TTC549 (cell line): Measurements from ENCODE around the gene S100A6.
"Not testable (repeated sequence)": the region's sequence is repeated elsewhere in the genome, so short reads cannot be mapped to it uniquely, and the experiment has no call there.

Source experiments
- FAIRE-seq: peaks from 2 replicates; lab custom pipeline; 2012; peaks lifted over from hg19 to GRCh38; lab: Jason Lieb, UNC

Gene S100A6

GRCh38 chr1:153527683-153528040 lies 8.1 kb downstream of the S100A6 start:
- FAIRE-seq, result no peak

GRCh38 chr1:153527023-153527682 lies 8.6 kb downstream of the S100A6 start:
- no peak for FAIRE-seq

GRCh38 chr1:153526132-153526543 lies 9.7 kb downstream of the S100A6 start:
- FAIRE-seq, result no peak

GRCh38 chr1:153525088-153525728 lies 10.6 kb downstream of the S100A6 start:
- FAIRE-seq, result no peak

DNA sequence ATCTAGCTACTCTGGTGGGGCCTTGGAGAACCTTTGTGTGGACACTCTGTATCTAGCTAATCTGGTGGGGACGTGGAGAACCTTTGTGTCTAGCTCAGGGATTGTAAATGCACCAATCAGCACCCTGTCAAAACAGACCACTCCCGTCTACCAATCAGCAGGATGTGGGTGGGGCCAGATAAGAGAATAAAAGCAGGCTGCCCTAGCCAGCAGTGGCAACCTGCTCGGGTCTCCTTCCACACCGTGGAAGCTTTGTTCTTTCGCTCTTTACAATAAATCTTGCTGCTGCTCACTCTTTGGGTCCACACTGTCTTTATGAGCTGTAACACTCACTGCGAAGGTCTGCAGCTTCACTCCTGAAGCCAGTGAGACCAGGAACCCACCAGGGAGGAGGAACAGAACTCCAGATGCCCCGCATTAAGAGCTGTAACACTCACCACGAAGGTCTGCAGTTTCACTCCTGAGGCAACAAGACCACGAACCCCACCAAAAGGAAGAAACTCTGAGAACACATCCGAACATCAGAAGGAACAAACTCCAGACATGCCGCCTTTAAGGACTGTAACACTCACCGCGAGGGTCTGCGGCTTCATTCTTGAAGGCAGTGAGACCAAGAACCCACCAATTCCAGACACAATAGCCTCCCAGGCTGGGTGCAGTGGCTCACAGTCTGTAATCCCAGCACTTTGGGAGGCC lies 13.3 kb downstream of the S100A6 start:
- FAIRE-seq, result not testable (repeated sequence)

GRCh38 chr1:153521808-153522207 lies 14.0 kb downstream of the S100A6 start:
- FAIRE-seq, result not testable (repeated sequence)

DNA sequence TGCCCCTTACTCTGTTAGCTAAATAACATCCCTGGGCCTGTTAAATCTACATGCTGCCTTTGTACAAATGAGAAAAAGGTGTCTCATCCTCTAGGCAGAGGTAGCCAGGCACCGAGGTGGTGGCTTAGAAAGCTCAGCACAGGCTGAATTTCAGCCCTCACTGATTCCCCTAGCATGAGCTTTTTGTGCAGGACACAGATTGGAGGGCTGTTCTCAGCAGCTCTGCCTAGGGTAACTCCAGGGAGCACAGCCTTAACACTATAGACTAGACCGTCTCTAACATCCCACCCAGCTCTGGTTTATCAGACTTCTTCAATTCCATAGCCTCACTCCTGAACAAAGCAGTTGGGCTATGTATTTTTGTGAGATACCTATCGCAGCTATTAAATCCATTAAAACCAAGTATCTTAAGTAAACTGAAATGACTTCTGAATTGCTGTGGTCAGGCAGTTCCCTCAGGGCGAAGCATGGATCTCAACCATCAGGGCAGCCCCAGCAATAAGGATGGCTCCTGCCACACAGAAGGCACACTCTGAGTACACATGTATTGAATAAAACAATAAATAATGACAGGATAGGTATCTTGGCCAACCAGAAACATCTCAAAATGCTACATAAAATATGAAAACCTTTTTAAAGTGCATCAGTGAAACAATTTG lies 14.8 kb downstream of the S100A6 start:
- FAIRE-seq, result no peak

- FAIRE-seq, result not testable (repeated sequence)
These were observed 15.6 kb downstream of the S100A6 start for GRCh38 chr1:153520137-153520691.

DNA sequence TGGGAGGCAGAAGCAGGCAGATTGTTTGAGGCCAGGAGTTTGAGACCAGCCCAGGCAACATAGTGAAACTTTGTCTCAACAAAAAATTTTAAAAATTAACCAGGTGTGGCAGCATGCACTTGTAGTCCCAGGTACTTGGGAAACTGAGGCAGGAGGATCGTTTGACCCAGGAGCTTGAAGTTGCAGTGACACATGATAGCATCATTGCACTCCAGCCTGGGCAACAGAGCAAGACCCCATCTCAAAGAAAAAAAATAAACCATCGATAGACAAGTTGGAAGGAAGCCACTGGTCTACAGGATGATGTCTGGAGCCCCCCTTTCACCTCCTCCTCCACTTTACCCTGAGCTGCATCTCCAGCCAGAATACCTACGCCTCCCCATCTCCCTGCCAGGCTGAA lies 16.5 kb downstream of the S100A6 start:
- no peak for FAIRE-seq

DNA sequence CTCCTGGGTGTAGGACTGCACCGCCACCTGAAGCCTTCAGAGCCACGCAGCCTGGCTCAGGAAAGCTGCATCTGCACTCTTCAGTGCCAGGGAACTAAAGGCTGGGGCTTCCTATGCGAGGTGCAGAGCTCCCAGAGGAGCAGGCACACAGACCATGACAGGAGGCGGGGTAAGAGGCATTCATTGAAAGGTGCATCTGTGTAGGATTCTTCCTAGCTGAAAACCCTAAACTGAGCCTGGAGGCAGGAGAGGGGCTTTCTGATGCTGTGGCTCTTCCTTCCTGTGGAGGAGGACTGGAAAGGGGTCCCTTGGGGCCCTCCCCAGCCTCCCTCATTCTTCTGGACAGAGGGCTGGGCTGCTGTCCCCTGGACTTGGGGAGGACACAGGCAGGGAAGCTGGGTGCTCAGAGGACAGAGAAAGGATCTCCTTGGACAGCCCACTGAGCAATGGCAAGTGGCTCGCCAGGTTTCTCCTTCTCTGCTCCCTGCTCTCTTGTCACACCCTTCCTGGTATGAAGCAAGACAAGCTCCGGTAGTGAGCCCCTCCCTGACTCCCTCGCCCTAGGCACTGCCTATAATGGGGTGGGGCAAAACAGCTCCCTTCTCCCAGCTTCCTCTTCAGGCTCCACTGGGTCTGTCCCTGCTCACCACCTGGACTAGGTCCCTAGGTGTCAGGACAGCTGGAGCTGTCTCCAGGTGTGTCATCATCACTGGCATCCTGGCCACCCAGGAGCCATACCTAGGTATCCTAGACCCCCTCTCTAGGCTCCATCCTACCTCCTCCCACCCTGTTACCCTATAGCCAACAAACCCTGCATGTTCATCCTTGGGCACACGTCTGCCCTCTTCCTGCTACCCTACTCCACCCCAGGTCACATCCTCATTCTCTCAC lies 20.0 kb downstream of the S100A6 start:
- FAIRE-seq, result no peak

DNA sequence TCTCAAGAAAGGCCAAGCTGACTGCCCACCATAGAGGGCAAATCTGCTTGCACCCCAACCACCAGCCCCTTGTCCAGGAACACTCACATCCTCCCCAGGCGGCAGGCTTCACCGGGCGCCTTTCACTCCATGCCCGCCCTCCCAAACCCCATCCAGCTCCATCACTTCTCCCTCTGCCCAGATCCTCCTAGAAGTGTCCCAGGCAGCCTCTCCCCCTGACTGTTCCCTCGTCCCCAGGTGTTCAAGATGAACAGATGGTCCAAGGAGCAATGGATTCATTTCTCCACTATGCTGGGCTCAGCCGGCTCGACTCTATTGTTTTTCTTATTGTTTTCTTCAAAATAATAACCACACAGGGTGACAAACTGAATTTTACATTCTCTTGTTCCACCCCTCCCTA lies 22.1 kb downstream of the S100A6 start:
- FAIRE-seq, result no peak

GRCh38 chr1:153513023-153513422 lies 22.8 kb downstream of the S100A6 start:
- FAIRE-seq, result no peak

GRCh38 chr1:153510984-153511410 lies 24.8 kb downstream of the S100A6 start:
- FAIRE-seq, result peak; percentile 83

DNA sequence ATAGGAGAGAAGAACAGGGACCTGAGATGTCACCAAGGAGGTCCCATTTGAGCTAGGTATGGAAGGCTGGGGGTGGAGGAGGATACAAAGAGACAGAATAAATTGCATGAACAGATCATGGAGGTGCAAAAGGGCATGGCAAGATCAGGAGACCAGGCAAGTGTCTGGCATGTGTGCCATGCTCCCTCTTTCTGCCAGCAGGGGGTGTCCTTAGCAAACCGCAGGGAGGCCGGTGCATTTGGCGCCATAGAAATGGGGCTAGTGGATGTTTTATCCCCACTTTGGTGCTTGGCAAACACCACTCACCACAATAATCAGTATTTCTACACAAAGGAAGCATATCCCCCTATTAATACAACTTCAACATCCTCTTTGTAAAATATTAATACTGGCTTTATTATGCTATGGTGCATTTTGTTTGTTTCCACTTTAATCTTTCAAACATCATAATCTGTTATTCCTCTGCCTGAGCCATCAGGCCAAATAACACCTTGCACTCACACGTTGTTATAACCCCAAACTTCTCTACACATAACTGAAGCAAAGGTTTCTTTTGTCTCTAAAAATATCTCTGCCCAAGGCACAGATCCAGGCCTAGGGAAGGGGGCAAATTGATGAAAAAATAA lies 25.9 kb downstream of the S100A6 start:
- peak; percentile 69 for FAIRE-seq

DNA sequence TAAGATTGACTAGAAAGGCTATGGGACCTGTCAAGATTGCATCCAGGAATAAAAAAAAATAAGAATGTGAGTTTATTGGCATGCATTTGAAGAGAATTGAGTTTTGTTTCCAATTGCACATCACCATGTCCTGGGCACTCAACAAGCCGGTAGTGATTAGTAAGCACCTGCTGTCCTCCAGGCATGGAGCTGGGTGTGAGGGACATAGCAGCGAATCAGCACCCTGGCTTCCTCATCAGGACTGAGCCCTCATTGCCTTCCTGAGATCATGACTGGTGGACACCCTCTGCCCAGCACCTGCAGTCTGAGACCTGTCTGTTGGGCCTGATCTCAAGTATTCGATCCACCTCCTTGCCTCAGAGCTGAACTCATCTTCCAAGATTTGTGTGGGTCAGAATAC lies 26.8 kb downstream of the S100A6 start:
- FAIRE-seq, result no peak

DNA sequence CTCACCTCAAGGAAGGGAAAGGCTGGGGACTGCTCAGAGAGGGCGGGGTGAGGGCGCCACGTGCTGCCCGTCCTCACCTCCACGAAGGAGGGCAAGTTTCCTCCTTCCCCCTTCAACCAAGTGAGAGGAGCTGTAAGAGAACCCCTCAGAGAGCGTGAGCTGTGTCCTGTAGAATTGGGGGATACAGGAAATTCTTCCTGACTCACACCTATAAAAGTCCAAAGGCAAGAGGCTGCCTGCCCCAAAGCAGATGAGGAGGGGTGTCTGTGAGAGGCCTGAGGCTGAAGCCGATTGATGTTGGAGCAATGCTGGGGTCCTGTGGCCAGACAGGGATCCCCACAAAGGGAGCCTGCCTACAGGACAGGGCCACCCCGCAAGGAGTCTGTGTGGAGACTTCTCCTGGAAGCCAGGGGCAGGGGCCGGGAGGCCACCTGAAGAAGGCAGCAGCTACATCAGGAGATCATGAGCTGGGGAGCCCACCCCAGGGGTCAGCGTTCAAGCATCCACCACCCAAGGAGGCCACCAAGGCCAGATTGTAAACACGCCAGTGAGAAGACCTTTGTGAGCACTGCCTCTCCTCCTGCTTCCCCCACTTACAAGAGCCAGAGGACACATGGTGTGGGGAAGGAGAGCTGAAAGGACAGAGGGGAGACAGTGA lies 27.7 kb downstream of the S100A6 start:
- no peak for FAIRE-seq

GRCh38 chr1:153506831-153507413 lies 28.9 kb downstream of the S100A6 start:
- FAIRE-seq, result no peak

DNA sequence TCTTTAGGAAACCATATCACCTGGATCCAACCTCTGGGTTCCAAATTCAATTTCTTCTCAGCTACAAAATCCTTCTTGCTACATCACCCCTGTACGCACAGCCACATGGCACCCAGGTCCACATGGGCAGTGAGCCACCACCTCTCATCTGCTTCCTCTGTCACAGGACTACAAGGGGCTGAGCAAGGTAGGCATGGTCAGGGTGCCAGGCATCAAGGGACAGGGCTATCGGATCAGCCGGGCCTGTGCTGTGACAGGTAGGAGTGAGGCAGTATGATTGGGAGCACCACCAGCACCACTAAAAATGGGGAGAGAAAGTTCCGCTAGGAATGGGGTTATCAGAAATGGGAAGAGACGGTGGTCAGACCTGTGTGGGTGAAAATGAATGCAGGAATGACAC lies 29.4 kb downstream of the S100A6 start:
- no peak for FAIRE-seq

GRCh38 chr1:153505576-153505975 lies 30.2 kb downstream of the S100A6 start:
- no peak for FAIRE-seq

DNA sequence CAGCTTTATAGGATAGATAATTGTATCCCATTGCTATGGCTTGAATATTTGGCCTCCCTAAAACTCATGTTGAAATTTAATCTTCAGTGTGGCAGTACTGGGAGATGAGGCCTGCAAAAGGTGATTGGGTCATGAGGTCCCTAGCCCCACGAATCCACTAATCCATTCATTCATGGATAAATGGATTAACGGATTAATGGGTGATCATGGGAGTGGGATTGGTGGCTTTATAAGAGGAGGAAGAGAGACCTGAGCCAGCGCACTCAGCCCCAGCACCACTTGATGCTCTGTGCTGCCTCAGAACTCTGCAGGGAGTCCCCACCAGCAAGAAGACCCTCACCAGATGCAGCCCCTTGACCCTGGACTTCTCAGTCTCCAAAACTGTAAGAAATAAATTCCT lies 32.0 kb downstream of the S100A6 start:
- FAIRE-seq, result no peak
